Measurements from ENCODE around the gene PRELID2.

- TF ChIP-seq EZH2phosphoT487 (IDR thresholded peaks at IDR 0.05; ENCODE audit: insufficient read depth, low read depth) (no peak), EZH2 (IDR thresholded peaks at IDR 0.05; ENCODE audit: insufficient read depth, poor library complexity, severe bottlenecking) (no peak)
These were observed 58.3 kb downstream of the PRELID2 start for GRCh38 chr5:145776886-145777285.
